ENCODE measurements around the gene RBM33. TPM values are rescaled to one million over a fixed set of nuclear protein-coding genes. Genes with fewer than 3 reads are reported as not detected.

Gene RBM33
- total and polyA plus RNA-seq, 10 of the 15 experiments (the other 5 are each of a cell fraction or from before 2014, with no cell fraction given), result 4.7 to 67.2 (median 24.3) TPM

DNA sequence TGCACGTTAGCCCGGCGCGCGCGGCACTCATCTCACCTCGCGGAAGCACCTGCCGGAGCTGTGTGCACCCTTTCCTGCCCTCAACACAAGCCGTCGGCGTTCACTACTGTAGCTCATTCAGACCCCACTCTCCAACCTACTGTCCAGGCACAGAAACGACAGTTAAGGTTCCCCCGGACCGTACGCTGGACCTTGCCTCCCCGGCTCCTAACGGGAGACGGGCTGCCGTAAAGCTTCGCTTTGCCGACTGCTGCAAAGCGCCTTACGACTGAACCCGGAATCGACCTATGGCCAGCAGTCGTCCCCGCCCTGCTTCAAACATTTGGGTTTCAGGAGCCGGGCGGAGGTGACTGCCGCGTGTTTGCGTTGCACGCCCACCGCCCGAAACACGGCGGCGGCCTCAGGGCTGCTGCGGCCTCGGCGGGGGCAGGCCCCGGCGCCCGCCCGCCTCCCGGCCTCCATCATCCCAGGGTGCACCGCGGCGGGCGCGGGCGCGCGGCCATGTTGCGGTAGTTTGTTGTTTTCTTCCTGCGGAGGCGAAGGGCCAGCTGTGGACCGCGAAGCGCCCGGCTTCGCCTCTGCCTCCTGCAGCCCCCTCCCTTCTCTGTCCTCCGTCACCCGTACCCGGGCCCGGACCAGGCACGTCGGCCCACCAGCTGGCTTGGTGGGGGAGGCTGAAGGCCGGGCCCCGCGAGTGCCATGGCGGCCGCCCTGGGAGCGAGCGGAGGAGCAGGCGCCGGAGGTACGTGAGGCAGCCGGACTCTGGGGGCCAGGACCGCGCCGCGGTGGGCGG lies at the start of gene RBM33 (continued):
- TF ChIP-seq CEBPB (IDR thresholded peaks at IDR 0.05; ENCODE audit: borderline replicate concordance in 1 of 2, low read depth in 2 of 2, low read length in 2 of 2) (no peak), GATAD2B (conservative IDR thresholded peaks at IDR 0.05; ENCODE audit: low read depth) (peak; percentile 88; the same call in 1 of the 2 replicates), REST (IDR thresholded peaks at IDR 0.05; ENCODE audit: low read depth, low read length) (no peak), ETV6 (conservative IDR thresholded peaks at IDR 0.05 in 1 of 2, IDR thresholded peaks at IDR 0.05 in 1 of 2; ENCODE audit: borderline replicate concordance in 1 of 2, low read depth in 1 of 2) (no peak), ZNF24 (IDR thresholded peaks at IDR 0.05) (0 out of 2 replicates have a peak, but pooled peaks have one; percentile 25), NFYA (IDR thresholded peaks at IDR 0.05; ENCODE audit: borderline replicate concordance, low read depth, low read length) (no peak), YY1 (IDR thresholded peaks at IDR 0.05; ENCODE audit: low read depth, low read length) (peak; percentile 97), NFIC (IDR thresholded peaks at IDR 0.05; ENCODE audit: low read depth, low read length) (no peak; the same call in 1 of the 2 replicates), WRNIP1 (IDR thresholded peaks at IDR 0.05; ENCODE audit: borderline replicate concordance, low read depth, low read length) (no peak), RAD51 (IDR thresholded peaks at IDR 0.05) (no peak), BCL3 (IDR thresholded peaks at IDR 0.05; ENCODE audit: borderline replicate concordance, insufficient read depth, low read depth, low read length, poor library complexity, severe bottlenecking) (no peak), RCOR1 (conservative IDR thresholded peaks at IDR 0.05; ENCODE audit: low read depth, low read length) (no peak), CEBPZ (IDR thresholded peaks at IDR 0.05; ENCODE audit: low read depth, low read length) (no peak), BRCA1 (IDR thresholded peaks at IDR 0.05; ENCODE audit: low read depth, low read length) (no peak)
- TF ChIP-seq, protein P1, sequence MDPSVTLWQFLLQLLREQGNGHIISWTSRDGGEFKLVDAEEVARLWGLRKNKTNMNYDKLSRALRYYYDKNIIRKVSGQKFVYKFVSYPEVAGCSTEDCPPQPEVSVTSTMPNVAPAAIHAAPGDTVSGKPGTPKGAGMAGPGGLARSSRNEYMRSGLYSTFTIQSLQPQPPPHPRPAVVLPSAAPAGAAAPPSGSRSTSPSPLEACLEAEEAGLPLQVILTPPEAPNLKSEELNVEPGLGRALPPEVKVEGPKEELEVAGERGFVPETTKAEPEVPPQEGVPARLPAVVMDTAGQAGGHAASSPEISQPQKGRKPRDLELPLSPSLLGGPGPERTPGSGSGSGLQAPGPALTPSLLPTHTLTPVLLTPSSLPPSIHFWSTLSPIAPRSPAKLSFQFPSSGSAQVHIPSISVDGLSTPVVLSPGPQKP (IDR thresholded peaks at IDR 0.05; ENCODE audit: low read depth, low read length), result 0 out of 2 replicates have a peak, but pooled peaks have one; percentile 24
- TF ChIP-seq, protein P2, sequence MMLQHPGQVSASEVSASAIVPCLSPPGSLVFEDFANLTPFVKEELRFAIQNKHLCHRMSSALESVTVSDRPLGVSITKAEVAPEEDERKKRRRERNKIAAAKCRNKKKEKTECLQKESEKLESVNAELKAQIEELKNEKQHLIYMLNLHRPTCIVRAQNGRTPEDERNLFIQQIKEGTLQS (IDR thresholded peaks at IDR 0.05; ENCODE audit: borderline replicate concordance, extremely low read depth, low read depth, low read length), result peak; percentile 50; the same call in 1 of the 2 replicates
